Measurements from ENCODE around the gene TMA7B. TPM values are rescaled to one million over a fixed set of nuclear protein-coding genes. Genes with fewer than 3 reads are reported as not detected.

TMA7B gene
- total and polyA plus RNA-seq, 2 donors (not counting 1 experiment from before 2014, with no cell fraction given) = 0.85 to 1.4 TPM

DNA sequence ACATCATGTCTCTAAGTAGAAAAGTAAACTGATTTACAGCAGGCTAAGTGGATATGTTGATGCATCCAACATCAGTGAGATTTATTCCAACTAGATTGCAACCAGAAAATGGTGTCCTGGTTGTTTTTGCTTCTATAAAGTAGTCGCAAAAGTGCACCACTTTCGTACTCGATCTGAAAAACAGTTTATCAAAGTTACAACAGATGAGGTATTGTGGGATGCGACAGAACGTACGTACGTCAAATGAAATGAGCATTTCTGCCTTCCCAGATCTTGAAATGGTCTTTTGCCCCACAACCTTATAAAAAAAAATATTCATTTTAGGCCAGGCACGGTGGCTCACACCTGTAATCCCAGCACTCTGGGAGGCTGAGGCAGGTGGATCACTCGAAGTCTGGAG lies 45.6 kb upstream of the TMA7B start:
- Histone ChIP-seq H3K36me3 (replicated peaks in 1 of 2; ENCODE audit: control extremely low read depth in 1 of 2, control insufficient read depth in 1 of 2, extremely low read depth in 1 of 2, insufficient read depth in 2 of 2, low read length in 1 of 2) (no peaks in the 10 kb centered on the region), H3K4me1 (ENCODE audit: control insufficient read depth in 2 of 2, insufficient read depth in 2 of 2, low read length in 2 of 2) (peaks cover 23 to 30% of the 10 kb centered on the region in 2 donors), H2AFZ (ENCODE audit: insufficient read depth, low read depth, low read length, poor library complexity, severe bottlenecking) (no peak overlapping the region), H3K27me3 (replicated peaks in 1 of 4; ENCODE audit: control extremely low read depth in 1 of 4, control insufficient read depth in 3 of 4, insufficient read depth in 4 of 4, low read length in 3 of 4) (no peaks in the 10 kb centered on the region), H3K9ac (ENCODE audit: low read length) (no peak overlapping the region), H3K4me2 (replicated peaks; ENCODE audit: low read depth, low read length, poor library complexity, severe bottlenecking) (peak overlapping the region; percentile 19), H3K9me3 (ENCODE audit: control extremely low read depth in 1 of 3, control insufficient read depth in 2 of 3, insufficient read depth in 1 of 3, low read length in 2 of 3) (no peaks in the 10 kb centered on the region), H3K4me3 (ENCODE audit: control extremely low read depth in 1 of 5, extremely low read depth in 1 of 5, insufficient read depth in 1 of 5, low read depth in 2 of 5, low read length in 4 of 5) (no peak overlapping the region), H3K27ac (ENCODE audit: low read length in 2 of 2) (peak overlapping the region in 1 of 2 donors; percentile 12), H4K20me1 (ENCODE audit: control insufficient read depth, insufficient read depth, low read length, poor library complexity, severe bottlenecking) (peaks cover 6% of the 10 kb centered on the region), H3K79me2 (ENCODE audit: control insufficient read depth, insufficient read depth, low read length) (peaks cover 88% of the 10 kb centered on the region)
- Mint-ChIP-seq H3K4me3 (no peak overlapping the region), H3K9me3 (ENCODE audit: insufficient read depth) (no peaks in the 10 kb centered on the region), H3K27ac (no peak overlapping the region), H3K4me1 (peaks cover 52% of the 10 kb centered on the region), H3K27me3 (no peaks in the 10 kb centered on the region)
- CTCF ChIA-PET = interaction anchor here (0.6 to 1.1 kb wide), 3 partner anchors 18 to 379 kb away, joined by 3 to 4 read pairs (median 3); no protein-coding TSS in a partner anchor
- no peak for ATAC-seq (ENCODE audit: low read depth)
- no CpG with 5 or more reads among the region's 9 CpGs for WGBS (ENCODE audit: insufficient coverage)
- POLR2A ChIA-PET = no interaction called here
- intact Hi-C loops (cut with micrococcal nuclease) = no loop called here
- no peak for TF ChIP-seq EZH2 (IDR thresholded peaks at IDR 0.05; ENCODE audit: borderline replicate concordance, insufficient read depth, low read depth, low read length, poor library complexity, severe bottlenecking)
- no peak for TF ChIP-seq CTCF (IDR thresholded peaks at IDR 0.05)
- no peak for DNase-seq

GRCh38 chr22:39915295-39915726 lies 44.9 kb upstream of the TMA7B start:
- Histone ChIP-seq H3K36me3 (replicated peaks in 1 of 2; ENCODE audit: control extremely low read depth in 1 of 2, control insufficient read depth in 1 of 2, extremely low read depth in 1 of 2, insufficient read depth in 2 of 2, low read length in 1 of 2) (no peaks in the 10 kb centered on the region), H3K4me2 (replicated peaks; ENCODE audit: low read depth, low read length, poor library complexity, severe bottlenecking) (peak overlapping the region; percentile 55), H3K27me3 (replicated peaks in 1 of 4; ENCODE audit: control extremely low read depth in 1 of 4, control insufficient read depth in 3 of 4, insufficient read depth in 4 of 4, low read length in 3 of 4) (no peaks in the 10 kb centered on the region), H3K27ac (ENCODE audit: low read length in 2 of 2) (peak overlapping the region in 1 of 2 donors; percentile 22), H4K20me1 (ENCODE audit: control insufficient read depth, insufficient read depth, low read length, poor library complexity, severe bottlenecking) (peaks cover 6% of the 10 kb centered on the region), H3K4me1 (ENCODE audit: control insufficient read depth in 2 of 2, insufficient read depth in 2 of 2, low read length in 2 of 2) (peaks cover 23 to 26% of the 10 kb centered on the region in 2 donors), H3K9ac (ENCODE audit: low read length) (no peak overlapping the region), H2AFZ (ENCODE audit: insufficient read depth, low read depth, low read length, poor library complexity, severe bottlenecking) (no peak overlapping the region), H3K9me3 (ENCODE audit: control extremely low read depth in 1 of 3, control insufficient read depth in 2 of 3, insufficient read depth in 1 of 3, low read length in 2 of 3) (no peaks in the 10 kb centered on the region), H3K79me2 (ENCODE audit: control insufficient read depth, insufficient read depth, low read length) (peaks cover 88% of the 10 kb centered on the region), H3K4me3 (ENCODE audit: control extremely low read depth in 1 of 5, extremely low read depth in 1 of 5, insufficient read depth in 1 of 5, low read depth in 2 of 5, low read length in 4 of 5) (no peak overlapping the region)
- WGBS (ENCODE audit: insufficient coverage) = 32% methylated on average over 3 of the region's 4 CpGs
- Mint-ChIP-seq H3K27ac (peak overlapping the region; percentile 37), H3K4me3 (peak overlapping the region; percentile 49), H3K9me3 (ENCODE audit: insufficient read depth) (no peaks in the 10 kb centered on the region), H3K27me3 (no peaks in the 10 kb centered on the region), H3K4me1 (peaks cover 52% of the 10 kb centered on the region)
- TF ChIP-seq EZH2 (IDR thresholded peaks at IDR 0.05; ENCODE audit: borderline replicate concordance, insufficient read depth, low read depth, low read length, poor library complexity, severe bottlenecking) (no peak), CTCF (IDR thresholded peaks at IDR 0.05) (no peak)
- POLR2A ChIA-PET = interaction anchor here (0.6 kb wide), 1 partner anchor 315 kb away, joined by 3 read pairs; no protein-coding TSS in a partner anchor
- DNase-seq (no peak), ATAC-seq (ENCODE audit: low read depth) (no peak)
- CTCF ChIA-PET = interaction anchor here (1.2 kb wide), 1 partner anchor 18 kb away, joined by 3 read pairs; no protein-coding TSS in a partner anchor
- intact Hi-C loops (cut with micrococcal nuclease) = no loop called here

All from B cell (primary cell).